ENCODE data around the gene RAB7B.

Gene RAB7B

DNA sequence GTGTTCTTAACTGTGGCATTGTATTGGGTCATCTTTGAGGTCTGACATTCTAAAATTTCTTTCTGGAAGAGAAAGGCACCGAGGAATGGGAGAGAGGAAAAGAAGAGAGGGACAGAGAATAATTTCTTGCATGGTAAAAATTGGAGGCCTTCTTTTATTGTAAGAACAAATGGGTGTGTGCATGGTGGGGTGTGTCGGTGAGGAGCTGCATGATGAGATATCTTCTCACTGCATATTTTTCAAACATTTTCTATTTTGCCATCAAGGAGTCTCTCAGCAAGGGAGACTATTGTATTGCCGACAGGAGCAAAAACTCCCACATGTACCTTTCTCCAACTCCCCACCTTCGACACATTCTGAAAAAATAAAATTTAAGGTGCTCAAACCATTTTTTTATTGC lies 27.0 kb upstream of the RAB7B start:
- no peaks in the 10 kb centered on the region for H3K36me3 ChIP-seq
- H3K4me3 ChIP-seq (ENCODE audit: low read depth in 1 of 2, low read length in 1 of 2) = no peak overlapping the region
- H3K27ac ChIP-seq = no peak overlapping the region
- TF ChIP-seq, protein P1, sequence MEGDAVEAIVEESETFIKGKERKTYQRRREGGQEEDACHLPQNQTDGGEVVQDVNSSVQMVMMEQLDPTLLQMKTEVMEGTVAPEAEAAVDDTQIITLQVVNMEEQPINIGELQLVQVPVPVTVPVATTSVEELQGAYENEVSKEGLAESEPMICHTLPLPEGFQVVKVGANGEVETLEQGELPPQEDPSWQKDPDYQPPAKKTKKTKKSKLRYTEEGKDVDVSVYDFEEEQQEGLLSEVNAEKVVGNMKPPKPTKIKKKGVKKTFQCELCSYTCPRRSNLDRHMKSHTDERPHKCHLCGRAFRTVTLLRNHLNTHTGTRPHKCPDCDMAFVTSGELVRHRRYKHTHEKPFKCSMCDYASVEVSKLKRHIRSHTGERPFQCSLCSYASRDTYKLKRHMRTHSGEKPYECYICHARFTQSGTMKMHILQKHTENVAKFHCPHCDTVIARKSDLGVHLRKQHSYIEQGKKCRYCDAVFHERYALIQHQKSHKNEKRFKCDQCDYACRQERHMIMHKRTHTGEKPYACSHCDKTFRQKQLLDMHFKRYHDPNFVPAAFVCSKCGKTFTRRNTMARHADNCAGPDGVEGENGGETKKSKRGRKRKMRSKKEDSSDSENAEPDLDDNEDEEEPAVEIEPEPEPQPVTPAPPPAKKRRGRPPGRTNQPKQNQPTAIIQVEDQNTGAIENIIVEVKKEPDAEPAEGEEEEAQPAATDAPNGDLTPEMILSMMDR (IDR thresholded peaks at IDR 0.05) = no peak
- peaks cover 8% of the 10 kb centered on the region for H3K27me3 ChIP-seq
- H3K9me3 ChIP-seq = no peaks in the 10 kb centered on the region
- H3K4me1 ChIP-seq (ENCODE audit: control insufficient read depth in 1 of 2, insufficient read depth in 1 of 2, low read depth in 1 of 2, low read length in 1 of 2) = peaks cover 0 to 5% of the 10 kb centered on the region in 2 experiments

DNA sequence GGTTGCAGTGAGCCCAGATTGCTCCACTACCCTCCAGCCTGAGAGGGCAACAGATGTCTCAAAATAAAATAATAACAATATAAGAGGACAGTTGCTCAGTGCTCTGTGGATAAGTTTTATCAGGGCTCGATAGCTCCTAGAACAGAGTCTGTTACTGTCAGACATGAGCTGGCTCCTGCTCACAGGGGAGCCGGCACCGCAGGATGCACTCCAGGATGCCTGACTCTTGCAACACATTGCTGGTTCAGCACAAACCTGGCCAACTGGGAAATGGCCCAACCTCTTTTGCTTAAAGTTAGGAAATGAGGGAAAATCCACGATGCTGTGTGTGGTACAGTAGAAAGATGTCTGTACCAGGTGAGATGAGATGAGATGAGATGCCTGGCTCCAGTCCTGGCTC lies 26.3 kb upstream of the RAB7B start:
- H3K27ac ChIP-seq = no peak overlapping the region
- H3K4me3 ChIP-seq (ENCODE audit: low read depth in 1 of 2, low read length in 1 of 2) = no peak overlapping the region
- no peaks in the 10 kb centered on the region for H3K4me1 ChIP-seq (ENCODE audit: control insufficient read depth in 1 of 2, insufficient read depth in 1 of 2, low read depth in 1 of 2, low read length in 1 of 2)
- no peaks in the 10 kb centered on the region for H3K9me3 ChIP-seq
- H3K36me3 ChIP-seq = no peaks in the 10 kb centered on the region
- peaks cover under 1% of the 10 kb centered on the region for H3K27me3 ChIP-seq
- TF ChIP-seq, protein P1 (IDR thresholded peaks at IDR 0.05) = no peak

DNA sequence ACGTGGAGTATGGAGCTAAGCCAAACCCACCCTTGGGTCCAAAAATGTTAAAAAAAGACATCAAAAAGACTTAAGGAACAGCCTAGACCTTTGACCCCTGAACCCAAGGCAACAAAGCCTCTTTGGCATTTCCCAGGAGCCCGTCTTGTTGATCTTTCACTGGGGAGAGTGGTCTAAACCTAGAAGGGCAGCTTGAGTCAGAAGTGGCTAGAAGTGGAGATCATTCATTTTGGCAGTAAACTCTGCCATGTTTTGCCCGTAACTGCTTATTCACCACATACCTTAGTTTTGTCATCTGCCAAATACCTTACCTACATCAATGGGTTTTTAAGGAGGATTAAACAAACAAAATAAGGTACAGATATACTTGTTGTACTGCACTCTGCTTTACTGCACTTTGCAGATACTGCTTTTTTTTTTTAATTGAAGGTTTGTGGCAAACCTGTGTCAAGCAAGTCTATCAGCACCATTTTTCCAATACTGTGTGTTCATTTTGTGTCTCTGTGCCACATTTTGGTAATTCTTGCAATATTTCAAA lies 22.2 kb upstream of the RAB7B start:
- Histone ChIP-seq H3K4me3 (ENCODE audit: low read depth in 1 of 2, low read length in 1 of 2) (no peak overlapping the region), H3K27ac (no peak overlapping the region), H3K27me3 (no peaks in the 10 kb centered on the region), H3K4me1 (ENCODE audit: control insufficient read depth in 1 of 2, insufficient read depth in 1 of 2, low read depth in 1 of 2, low read length in 1 of 2) (no peaks in the 10 kb centered on the region), H3K36me3 (no peaks in the 10 kb centered on the region), H3K9me3 (no peaks in the 10 kb centered on the region)
- TF ChIP-seq, protein P1 (IDR thresholded peaks at IDR 0.05) = no peak

DNA sequence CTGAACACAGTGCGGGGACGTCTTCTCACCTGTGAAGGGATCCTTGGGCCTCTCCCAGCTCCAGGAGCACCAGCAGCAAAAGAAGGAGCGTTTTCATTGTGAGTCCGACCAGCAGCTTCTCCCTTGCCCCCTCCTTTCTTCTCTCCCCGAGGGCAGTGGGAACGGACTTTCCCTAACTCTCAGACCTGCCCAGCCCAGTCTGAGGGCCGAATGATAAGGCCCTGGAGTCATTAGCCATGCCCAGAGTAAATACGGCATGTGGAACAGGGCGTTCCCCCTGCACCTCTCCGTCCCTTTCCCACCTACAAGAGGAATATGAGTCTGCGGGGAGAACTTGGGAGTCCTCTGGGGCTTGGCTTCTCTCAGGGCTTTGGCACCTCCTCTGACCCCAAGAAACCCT lies 20.5 kb upstream of the RAB7B start, which contains the start of gene CTSE:
CTSE (minus strand) TSS at position 201 of the 400 bp plus-strand sequence; CDS start at position 97, 104 bp downstream.
- Histone ChIP-seq H3K27ac (no peak within 1 kb of the TSS), H3K4me1 (ENCODE audit: control insufficient read depth in 1 of 2, insufficient read depth in 1 of 2, low read depth in 1 of 2, low read length in 1 of 2) (no peaks in the 10 kb centered on the region), H3K36me3 (no peaks in the 10 kb centered on the region), H3K9me3 (no peaks in the 10 kb centered on the region), H3K4me3 (ENCODE audit: low read depth in 1 of 2, low read length in 1 of 2) (no peak within 1 kb of the TSS), H3K27me3 (no peaks in the 10 kb centered on the region)
- TF ChIP-seq, protein P1 (IDR thresholded peaks at IDR 0.05) = no peak

DNA sequence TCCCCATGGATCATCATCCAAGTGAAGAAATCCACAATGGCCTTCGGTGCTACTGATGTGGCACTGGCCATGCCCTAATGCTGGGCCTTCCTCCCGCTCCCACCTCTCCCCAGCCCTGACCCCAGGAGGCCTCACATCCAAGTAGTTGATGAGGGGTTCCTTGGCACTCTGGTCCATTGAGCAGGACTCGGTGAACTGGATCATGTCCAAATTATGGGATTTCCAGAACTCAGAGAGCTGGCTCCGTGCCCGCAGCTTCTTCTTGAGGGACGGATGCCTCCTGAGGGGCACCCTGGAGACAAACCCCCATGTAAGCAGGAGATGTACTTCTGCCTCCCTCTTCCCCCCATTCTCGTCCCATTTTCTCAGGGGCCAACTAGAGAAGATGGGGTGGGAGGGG lies 19.6 kb upstream of the RAB7B start:
- TF ChIP-seq, protein P1 (IDR thresholded peaks at IDR 0.05) = no peak
- Histone ChIP-seq H3K4me1 (ENCODE audit: control insufficient read depth in 1 of 2, insufficient read depth in 1 of 2, low read depth in 1 of 2, low read length in 1 of 2) (no peaks in the 10 kb centered on the region), H3K4me3 (ENCODE audit: low read depth in 1 of 2, low read length in 1 of 2) (no peak overlapping the region)

More for the DNA sequence above, 19.6 kb upstream of the RAB7B start:
- Histone ChIP-seq H3K9me3 (no peaks in the 10 kb centered on the region), H3K36me3 (no peaks in the 10 kb centered on the region), H3K27me3 (no peaks in the 10 kb centered on the region), H3K27ac (no peak overlapping the region)
